Stimulated activated CD4-positive, alpha-beta T cell treated with anti-CD3 and anti-CD28 coated beads, Interleukin-4, amount 100 ng/mL, for 24 hours (primary cell): ENCODE data around the gene RPL29.
"Not testable (repeated sequence)": the region's sequence is repeated elsewhere in the genome, so short reads cannot be mapped to it uniquely, and the experiment has no call there.

Experiments
- DNase-seq: peaks from one replicate; pipeline ENCODE4 v3.0.0-alpha.2; 2020

The RPL29 gene

GRCh38 chr3:52004906-52005395, 9.3 kb upstream of the RPL29 start:
- no peak for DNase-seq

- DNase-seq = no peak
Measured at GRCh38 chr3:52004163-52004787, 8.6 kb upstream of the RPL29 start.

GRCh38 chr3:52002748-52003147, 7.1 kb upstream of the RPL29 start:
- DNase-seq = no peak

DNA sequence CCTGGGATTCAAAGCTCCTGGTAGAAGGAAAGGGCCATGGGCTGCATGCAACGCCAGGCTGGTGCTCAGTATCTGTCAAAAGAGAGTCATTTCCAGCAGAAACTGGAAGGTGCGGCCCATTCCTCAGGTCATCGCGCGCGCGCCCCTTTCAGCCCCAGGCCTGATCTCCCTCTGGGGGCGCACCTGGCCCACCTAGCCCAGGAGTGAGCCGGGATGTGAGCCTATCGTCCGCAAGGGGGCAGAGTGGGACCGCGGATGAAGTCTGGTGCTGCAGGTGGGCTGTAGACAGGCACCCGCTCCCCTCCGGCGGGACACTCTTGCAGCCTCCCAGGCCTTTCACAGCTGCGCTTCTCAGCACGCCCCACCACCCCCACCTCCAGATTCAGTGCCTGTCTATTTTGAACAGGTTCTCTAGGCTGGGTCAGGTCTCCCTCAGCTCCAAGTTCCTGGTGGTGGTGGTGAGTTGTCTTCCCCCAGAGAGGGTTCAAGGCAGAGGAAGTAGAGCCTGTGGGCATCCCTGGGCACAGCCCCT, 5.8 kb upstream of the RPL29 start:
- peak; percentile 87 for DNase-seq

DNA sequence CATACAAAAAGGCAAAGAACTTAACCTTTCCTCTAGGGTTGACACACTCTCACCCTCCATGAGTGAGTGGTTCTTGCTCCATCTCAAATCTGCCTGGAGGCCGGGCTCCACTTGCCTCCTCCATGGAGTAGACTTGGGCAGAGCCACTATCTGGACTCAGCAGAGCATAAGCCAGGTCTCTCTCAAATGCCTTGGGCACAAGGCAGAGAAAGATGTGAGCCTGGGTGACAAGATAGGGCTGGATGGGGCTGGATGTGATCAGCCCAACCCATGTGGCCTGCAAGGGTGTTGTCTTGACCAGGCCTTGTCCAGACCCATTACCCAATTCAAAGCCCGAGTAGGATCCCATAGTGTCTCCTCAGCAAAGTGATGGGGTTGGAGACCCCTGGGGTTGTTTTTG, 4.2 kb upstream of the RPL29 start:
- no peak for DNase-seq

GRCh38 chr3:51998774-51999173, 3.1 kb upstream of the RPL29 start:
- DNase-seq = no peak

DNA sequence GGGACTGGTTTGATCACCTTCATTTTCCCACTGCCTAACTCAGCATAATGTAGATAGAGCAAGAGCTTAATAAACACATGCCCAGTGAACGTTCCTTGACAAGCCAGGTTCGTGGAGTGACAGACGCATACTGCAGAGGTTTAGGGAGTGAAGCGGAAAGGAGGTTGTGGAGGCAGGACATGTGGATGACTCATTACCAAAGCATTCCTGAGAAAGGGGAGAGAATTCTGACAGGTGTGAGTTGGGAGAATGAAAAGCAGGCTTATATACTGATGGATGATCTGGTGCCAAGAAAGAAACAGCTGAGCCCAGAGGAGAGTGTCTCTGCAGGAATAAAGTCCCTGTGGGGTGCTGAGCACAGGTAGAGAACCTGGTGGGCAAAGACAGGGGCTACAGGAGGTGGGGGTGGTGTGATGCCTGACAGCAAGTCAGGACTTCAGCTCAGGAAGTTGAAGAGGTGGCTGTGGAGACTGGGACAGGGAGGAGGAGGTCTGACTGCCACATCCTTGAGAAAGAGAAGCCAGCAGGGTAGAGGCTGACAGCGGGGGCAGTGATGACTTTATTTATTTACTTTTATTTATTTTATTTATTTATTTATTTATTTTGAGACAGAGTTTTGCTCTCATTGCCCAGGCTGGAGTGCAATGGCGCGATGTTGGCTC, 2.4 kb upstream of the RPL29 start:
- no peak for DNase-seq

GRCh38 chr3:51997172-51997571, 1.5 kb upstream of the RPL29 start:
- no peak for DNase-seq

DNA sequence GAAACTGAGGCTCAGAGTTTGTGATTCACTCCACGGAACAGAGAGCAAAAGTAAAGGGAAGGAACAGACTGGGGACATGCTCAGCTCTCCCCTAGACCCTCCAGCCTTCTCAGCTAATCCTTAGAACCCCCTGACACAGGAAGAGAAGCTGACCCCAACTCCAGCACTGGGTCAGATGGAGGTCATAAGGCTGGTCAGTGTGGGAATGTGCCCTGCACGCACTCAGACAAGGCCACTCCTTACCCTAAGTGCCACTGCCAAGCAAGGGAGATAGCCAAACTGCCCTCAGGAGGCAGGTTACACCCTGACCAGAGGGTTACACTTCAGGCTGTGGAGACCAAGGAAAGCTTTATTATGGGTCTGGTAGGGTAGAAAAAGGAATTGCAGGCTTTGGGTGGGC, 1.2 kb downstream of the RPL29 start:
- no peak for DNase-seq

DNA sequence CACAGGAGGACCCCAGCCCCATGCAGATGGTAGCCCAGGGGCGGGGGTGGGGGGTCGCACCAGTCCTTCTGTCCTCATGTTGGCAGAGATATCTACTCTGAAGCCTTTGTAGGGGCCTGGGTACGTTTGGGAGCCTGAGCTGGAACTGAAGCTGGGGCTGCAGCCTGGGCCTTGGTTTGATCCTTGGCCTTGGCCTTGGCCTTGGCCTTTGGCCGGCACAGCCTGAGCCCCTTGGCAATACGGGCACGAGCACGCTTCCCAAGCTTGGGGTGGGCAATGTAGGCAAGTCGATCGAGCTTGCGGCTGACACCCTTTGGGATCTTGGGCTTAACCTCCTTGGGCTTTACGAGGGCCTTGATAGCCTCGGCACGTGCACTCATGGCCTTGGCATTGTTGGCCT, 2.0 kb downstream of the RPL29 start:
- DNase-seq = not testable (repeated sequence)

- DNase-seq = no peak
Measured at GRCh38 chr3:51992017-51992682, 3.5 kb downstream of the RPL29 start.

- not testable (repeated sequence) for DNase-seq
Measured at GRCh38 chr3:51990501-51990971, 5.2 kb downstream of the RPL29 start.

DNA sequence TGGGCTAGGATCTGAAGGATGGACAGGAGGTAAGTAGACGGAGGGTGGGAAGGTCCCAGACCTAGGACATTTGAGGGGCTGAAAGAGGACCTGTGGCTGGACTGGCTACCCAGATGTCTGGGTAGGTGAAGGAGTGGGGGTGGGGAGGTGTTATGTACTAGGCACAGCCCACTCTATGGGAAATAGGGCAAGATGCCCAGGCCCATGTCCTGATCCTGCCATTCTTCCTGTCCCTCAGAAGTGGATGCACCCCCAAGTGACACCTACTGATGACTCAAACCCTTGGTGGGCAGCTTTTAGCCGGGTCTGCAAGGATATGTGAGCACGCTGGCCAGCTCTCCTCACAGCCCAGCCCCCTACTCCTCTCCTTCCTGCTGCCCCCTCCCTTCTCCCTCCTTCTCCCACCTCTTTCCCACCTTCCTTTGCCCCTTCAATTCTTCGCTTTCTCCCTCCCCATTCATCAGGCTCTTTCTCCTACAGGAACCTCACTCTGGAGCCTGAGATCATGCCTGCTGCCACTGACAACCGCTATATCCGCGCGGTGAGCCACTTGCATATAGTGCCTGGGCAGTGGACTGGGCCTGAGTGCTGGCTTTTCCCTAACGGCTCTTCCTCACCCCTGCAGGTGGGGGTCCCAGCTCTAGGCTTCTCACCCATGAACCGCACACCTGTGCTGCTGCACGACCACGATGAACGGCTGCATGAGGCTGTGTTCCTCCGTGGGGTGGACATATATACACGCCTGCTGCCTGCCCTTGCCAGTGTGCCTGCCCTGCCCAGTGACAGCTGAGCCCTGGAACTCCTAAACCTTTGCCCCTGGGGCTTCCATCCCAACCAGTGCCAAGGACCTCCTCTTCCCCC, 7.2 kb downstream of the RPL29 start:
- no peak for DNase-seq

- DNase-seq = no peak
Measured at GRCh38 chr3:51987568-51987967, 8.1 kb downstream of the RPL29 start.

GRCh38 chr3:51986010-51986947, 9.4 kb downstream of the RPL29 start:
- no peak for DNase-seq

DNA sequence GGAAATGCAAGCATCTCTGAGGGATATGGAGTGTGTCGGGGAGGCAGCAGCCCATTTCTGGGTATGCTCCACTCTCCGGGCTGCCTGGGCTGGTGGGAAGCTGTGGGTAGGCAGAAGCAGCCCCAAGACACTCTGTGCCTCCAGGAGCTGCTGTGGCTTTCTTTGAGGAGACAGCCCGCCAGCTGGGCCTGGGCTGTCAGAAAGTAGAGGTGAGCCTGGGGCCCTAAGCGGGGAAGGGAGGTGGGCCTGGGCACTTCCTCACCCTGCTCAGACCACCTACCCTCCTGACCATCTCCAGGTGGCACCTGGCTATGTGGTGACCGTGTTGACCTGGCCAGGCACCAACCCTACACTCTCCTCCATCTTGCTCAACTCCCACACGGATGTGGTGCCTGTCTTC, 10.6 kb downstream of the RPL29 start:
- DNase-seq = no peak

- DNase-seq = no peak
Measured at GRCh38 chr3:51984269-51984647, 11.4 kb downstream of the RPL29 start.

GRCh38 chr3:51983578-51984268, 12.0 kb downstream of the RPL29 start:
- no peak for DNase-seq

DNA sequence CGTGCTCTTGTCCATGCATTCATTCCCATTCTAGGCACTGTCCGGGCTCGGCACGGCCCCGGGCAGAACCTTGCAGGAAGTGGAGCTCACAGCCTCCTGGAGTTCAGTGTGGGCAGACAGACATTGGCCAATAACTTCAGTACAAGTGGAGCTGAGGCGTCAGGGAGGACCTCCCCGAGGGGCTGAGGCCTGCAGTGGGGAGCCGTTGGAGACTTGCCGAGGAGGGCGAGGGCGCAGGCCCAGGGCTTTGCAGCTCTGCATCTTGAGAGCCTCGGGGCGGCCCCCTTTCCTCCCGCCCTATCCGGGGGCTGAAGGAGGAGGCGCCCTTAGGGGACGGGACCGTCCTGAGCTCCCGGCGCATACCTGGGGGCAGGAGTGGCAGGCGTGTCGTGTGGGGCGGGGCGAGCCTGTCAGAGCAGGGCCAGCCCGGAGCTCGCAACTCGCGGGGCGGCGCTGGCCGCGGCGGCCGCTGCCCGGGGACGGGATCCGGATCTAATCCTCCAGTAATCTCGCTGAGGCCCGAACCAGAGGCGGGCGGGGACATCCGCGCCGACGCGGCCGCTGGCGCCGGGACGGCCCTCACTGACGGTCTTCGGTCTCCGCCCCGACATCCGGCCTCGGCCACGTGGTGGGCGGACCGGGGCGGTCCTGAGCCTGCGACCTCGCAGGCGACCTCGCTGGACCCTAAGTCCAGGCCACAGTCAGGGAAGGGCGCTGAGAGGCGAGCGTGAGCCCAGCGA, 12.7 kb downstream of the RPL29 start, which contains the start of gene ACY1:
ACY1 (plus strand) TSS at position 698 of the 740 bp plus-strand sequence. CDS start 530 bp downstream, outside the sequence.
- peak; percentile 81 for DNase-seq

DNA sequence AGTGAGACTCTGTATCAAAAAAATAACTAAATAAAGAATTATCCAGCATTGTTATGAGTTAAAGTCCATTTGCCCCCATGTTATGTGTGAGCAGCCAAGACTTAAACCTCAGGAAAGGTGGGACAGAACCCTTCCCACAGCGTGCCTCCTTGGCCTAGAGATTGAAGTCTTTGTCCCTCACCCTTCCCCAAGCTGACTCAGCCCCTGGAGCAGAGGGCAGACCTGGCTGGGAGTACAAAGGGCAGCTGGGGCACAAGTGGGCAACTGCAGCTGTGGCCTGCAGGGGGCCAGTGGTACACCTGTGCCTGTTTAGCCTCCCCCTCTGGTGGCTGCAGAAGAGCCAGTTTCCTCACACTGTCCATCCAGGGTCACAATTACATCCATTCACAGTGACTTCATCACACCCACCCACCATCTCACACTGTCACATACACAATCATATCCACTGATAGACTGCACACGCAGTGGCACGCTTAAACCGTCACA, 13.3 kb downstream of the RPL29 start:
- peak; percentile 34 for DNase-seq
